ENCODE measurements around the gene ICOSLG.
"Not testable (repeated sequence)": the region's sequence is repeated elsewhere in the genome, so short reads cannot be mapped to it uniquely, and the experiment has no call there.

The ICOSLG gene

GRCh38 chr21:44263768-44264167 lies 23.0 kb upstream of the ICOSLG start:
- no peak for DNase-seq (ENCODE audit: low read depth)

- DNase-seq (ENCODE audit: low read depth) = no peak
These were observed 22.5 kb upstream of the ICOSLG start for GRCh38 chr21:44263221-44263760.

GRCh38 chr21:44262338-44263056 lies 21.8 kb upstream of the ICOSLG start:
- DNase-seq (ENCODE audit: low read depth) = no peak

- DNase-seq (ENCODE audit: low read depth) = no peak
These were observed 21.0 kb upstream of the ICOSLG start, which contains the start of gene DNMT3L for GRCh38 chr21:44261675-44262295. Gene DNMT3L, minus strand, starts transcription at chr21:44261897. Its CDS starts 638 bp downstream, at chr21:44261259.

GRCh38 chr21:44260791-44261631 lies 20.3 kb upstream of the ICOSLG start:
- no peak for DNase-seq (ENCODE audit: low read depth)

GRCh38 chr21:44260066-44260465 lies 19.3 kb upstream of the ICOSLG start:
- no peak for DNase-seq (ENCODE audit: low read depth)

GRCh38 chr21:44259082-44259705 lies 18.5 kb upstream of the ICOSLG start:
- DNase-seq (ENCODE audit: low read depth) = no peak

- DNase-seq (ENCODE audit: low read depth) = no peak
These were observed 17.4 kb upstream of the ICOSLG start for GRCh38 chr21:44258056-44258725.

- no peak for DNase-seq (ENCODE audit: low read depth)
These were observed 14.8 kb upstream of the ICOSLG start for GRCh38 chr21:44255511-44255981.

GRCh38 chr21:44253832-44254710 lies 13.3 kb upstream of the ICOSLG start:
- DNase-seq (ENCODE audit: low read depth) = no peak

- not testable (repeated sequence) for DNase-seq (ENCODE audit: low read depth)
These were observed 8.7 kb upstream of the ICOSLG start for GRCh38 chr21:44249204-44250037.

GRCh38 chr21:44247904-44248303 lies 7.2 kb upstream of the ICOSLG start:
- not testable (repeated sequence) for DNase-seq (ENCODE audit: low read depth)

GRCh38 chr21:44243980-44244379 lies 3.2 kb upstream of the ICOSLG start:
- DNase-seq (ENCODE audit: low read depth) = not testable (repeated sequence)

GRCh38 chr21:44241281-44241680 lies 538 bp upstream of the ICOSLG start:
- DNase-seq (ENCODE audit: low read depth) = not testable (repeated sequence)

- DNase-seq (ENCODE audit: low read depth) = not testable (repeated sequence)
These were observed 390 bp downstream of the ICOSLG start for GRCh38 chr21:44240353-44240752.

- not testable (repeated sequence) for DNase-seq (ENCODE audit: low read depth)
These were observed 11.2 kb downstream of the ICOSLG start for GRCh38 chr21:44229561-44229960.

- DNase-seq (ENCODE audit: low read depth) = not testable (repeated sequence)
These were observed 12.6 kb downstream of the ICOSLG start for GRCh38 chr21:44228109-44228508.

GRCh38 chr21:44227614-44228013 lies 13.1 kb downstream of the ICOSLG start:
- DNase-seq (ENCODE audit: low read depth) = not testable (repeated sequence)

- DNase-seq (ENCODE audit: low read depth) = not testable (repeated sequence)
These were observed 15.1 kb downstream of the ICOSLG start for GRCh38 chr21:44225605-44226004.

All from iris pigment epithelial cell (primary cell).